Fibroblast of villous mesenchyme (primary cell): ENCODE data around the gene GID4. TPM values are rescaled to one million over a fixed set of nuclear protein-coding genes. Genes with fewer than 3 reads are reported as not detected.

Experiments
- DNase-seq: peaks from one replicate; pipeline ENCODE4 v3.0.0-alpha.2; 2010; ENCODE audit warnings: low read depth
- H3K4me3 ChIP-seq: 2 replicates; pipeline ENCODE4 v1.5.1; 2011; ENCODE audit warnings: low read depth, mild to moderate bottlenecking, low read length
- CTCF ChIP-seq: IDR thresholded peaks from 2 replicates; pipeline ENCODE4 v1.5.1; 2012; ENCODE audit warnings: low read depth, mild to moderate bottlenecking, low read length; ENCODE audit not compliant: insufficient read depth
- total RNA-seq: library from RNA; depleted of rRNA; stranded (reverse); fragments of >200 nt; gene quantifications from 2 replicates; pipeline ENCODE4 v1.2.3, GENCODE V29; 2012

GID4 gene
- total RNA-seq, 1 donor = 7.8 TPM

DNA sequence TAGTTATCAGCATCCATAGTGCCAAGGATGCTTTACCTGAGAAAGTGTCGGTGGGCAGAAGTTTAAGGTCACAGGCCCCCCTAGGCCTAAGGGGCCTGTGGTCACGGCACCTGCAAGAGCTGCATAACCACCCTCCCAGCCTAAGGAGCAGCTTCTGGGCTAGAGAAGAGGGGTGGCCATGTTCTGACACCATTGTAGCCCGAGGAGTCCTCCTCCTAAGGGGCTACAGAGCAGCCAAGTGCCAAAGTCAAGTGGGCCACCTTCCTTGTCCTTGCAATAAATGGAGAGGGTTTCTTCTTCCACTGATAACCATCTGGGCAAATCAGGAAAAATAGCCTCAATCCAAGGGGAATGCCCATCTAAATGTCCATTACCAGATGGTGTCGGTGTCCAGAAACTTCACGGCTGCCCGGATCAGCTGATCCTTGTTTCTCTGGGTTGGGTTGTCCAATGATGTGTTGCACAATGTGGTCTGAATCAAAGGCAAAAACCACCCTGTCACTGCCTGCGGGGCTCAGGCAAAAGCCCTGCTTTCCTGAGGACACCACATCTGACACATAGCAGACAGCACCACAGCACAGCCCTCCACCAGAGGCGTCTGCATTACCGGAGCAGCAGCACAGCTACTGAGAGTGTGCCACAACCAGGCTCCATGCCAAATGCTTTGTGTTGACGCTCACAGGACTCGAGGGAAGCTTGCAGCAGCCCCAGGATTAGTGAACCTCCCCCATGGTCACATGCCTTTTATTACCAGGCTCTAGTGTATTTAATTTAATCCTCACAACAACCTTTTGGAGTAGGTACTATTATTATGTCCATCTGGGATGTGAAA is 13.0 kb upstream of the GID4 start:
- DNase-seq = peak; percentile 84
- H3K4me3 ChIP-seq = no peak overlapping the region
- no peak for TF ChIP-seq CTCF

DNA sequence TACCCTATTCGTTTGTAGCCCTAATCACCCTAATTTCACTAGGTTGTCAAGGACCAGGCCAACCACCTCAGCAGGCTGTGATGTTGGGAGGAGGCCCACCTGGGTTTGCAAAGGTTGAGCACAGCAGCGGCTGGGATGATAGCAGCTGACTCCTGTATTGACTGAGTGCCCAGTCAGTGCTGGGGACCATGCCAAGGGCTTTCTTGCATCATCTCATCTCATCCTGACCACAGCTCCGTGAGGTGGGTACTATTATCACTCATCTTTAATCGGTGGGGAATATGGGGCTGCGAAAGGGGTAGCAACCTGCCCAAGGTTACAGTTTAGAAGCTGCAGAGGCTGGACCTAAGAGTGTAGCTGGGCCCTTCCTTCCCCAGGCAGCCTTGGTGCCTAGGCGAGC is 11.9 kb upstream of the GID4 start:
- H3K4me3 ChIP-seq = no peak overlapping the region
- no peak for DNase-seq
- no peak for TF ChIP-seq CTCF

- TF ChIP-seq CTCF = no peak
- no peak for DNase-seq
- H3K4me3 ChIP-seq = no peak overlapping the region
These were observed 10.9 kb upstream of the GID4 start for GRCh38 chr17:18028114-18028951.

DNA sequence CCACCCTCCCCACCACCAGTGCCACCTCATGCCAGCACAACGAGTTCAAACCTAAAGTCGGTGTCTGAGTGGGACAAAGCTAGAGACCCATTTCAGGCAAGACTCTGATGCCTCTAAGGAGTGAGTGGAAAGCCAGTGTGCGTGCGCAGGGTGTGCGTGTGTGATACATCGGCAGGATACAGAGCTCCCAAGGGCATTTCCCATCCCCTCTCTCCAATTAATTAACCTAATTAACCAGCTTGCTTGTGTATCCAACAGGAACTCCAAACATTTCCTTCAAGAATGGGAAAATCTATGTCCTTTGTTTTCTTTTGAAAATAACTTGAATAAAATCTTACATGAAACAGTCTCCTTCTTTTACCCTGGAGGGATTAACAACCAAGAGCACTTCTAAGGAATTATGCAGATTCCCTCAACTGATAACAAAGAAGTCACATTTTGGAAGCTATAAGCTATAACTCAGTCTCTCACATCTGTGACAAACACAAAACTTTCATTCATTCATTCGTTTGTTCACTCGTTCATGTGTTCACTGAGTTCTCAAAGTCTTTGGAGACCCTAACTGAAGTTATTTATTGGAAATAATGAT is 10.2 kb upstream of the GID4 start:
- TF ChIP-seq CTCF = no peak
- H3K4me3 ChIP-seq = no peak overlapping the region
- no peak for DNase-seq

DNA sequence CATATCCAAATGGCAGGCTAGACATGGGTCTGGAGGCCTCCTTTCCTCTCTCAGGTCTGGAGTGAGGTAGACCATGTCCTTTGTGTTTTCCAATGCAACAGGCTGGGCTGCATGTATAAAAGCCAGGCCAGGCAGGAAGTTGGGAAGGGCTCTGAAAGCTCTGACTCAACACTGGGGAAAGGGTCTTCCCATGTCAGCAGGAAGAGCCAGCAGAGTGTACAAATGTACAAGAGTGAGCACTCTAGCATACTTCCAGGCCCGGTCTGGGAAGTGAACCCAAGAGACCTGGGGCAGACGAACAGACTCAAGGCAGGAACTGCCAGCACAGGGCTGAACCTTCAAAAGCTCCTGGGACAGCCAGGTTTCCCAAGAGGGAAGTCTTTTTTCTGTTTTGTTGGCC is 7.3 kb upstream of the GID4 start:
- TF ChIP-seq CTCF = no peak
- H3K4me3 ChIP-seq = no peak overlapping the region
- peak; percentile 21 for DNase-seq

DNA sequence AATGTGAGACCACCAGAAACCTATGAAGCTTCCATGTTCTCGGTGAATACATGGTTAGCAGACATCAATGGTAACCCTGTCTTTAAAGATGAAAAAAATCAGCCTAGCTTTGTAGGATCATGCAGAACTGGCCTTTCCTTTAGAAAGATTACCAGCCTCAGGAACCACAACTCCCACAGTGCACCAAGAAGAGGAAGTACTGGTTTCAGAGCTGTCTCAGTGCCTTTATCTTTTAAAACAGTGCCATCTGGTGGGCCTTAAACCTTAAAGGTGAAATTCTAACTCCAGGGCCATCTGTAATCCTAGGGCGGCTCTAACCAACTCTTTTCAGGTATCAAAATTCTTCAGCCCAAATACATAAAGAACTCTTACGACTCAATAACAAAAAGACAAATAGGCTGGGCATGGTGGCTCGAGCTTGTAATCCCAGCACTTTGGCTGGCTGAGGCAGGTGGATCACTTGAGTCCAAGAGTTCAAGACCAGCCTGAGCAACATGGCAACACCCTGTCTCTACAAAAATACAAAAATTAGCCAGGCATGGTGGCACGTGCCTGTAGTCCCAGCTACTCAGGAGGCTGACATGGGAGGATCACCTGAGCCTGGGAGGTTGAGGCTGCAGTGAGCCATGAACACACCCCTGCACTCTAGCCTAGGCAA is 5.6 kb upstream of the GID4 start:
- peak; percentile 87 for DNase-seq
- peak; percentile 61 for TF ChIP-seq CTCF
- H3K4me3 ChIP-seq = no peak overlapping the region
